ENCODE results near the gene ADD1. TPM values are rescaled to one million over a fixed set of nuclear protein-coding genes. Genes with fewer than 3 reads are reported as not detected.
"Not testable (repeated sequence)": the region's sequence is repeated elsewhere in the genome, so short reads cannot be mapped to it uniquely, and the experiment has no call there.

The ADD1 gene
- total RNA-seq, 1 experiment from 2014 or later, result 62.5 TPM

DNA sequence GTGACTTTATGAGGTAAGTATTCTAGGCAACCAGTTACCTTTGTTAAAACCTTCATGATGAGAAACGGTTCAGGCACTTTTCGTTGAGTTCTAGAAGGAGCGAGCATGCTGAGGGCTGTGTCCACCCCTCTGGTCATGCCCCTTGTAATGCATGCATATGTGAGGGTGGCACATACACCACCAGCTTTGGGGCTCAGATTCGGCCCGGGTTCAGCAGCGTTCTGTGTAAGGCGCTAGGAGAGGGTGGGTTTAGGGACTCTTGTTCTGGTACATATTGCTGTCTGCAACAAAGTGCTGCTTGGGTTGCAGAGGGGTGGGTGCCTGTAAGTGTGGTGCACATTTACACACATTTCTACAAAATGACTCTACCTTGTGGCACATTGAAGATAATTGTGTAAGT, 65.0 kb downstream of the ADD1 start:
- H3K9me3 ChIP-seq, result no peaks in the 10 kb centered on the region
- H3K27me3 ChIP-seq, result no peaks in the 10 kb centered on the region
- no peak for DNase-seq
- H3K36me3 ChIP-seq, result no peaks in the 10 kb centered on the region; the same call in 1 of the 2 replicates
- H3K4me3 ChIP-seq, result no peak overlapping the region

GRCh38 chr4:2909583-2909982, 65.9 kb downstream of the ADD1 start:
- H3K27me3 ChIP-seq, result no peaks in the 10 kb centered on the region
- no peaks in the 10 kb centered on the region for H3K9me3 ChIP-seq
- no peak for DNase-seq
- H3K36me3 ChIP-seq, result no peaks in the 10 kb centered on the region; the same call in 1 of the 2 replicates
- H3K4me3 ChIP-seq, result no peak overlapping the region

GRCh38 chr4:2910409-2910808, 66.8 kb downstream of the ADD1 start:
- H3K27me3 ChIP-seq, result no peaks in the 10 kb centered on the region
- H3K36me3 ChIP-seq, result no peaks in the 10 kb centered on the region; the same call in 1 of the 2 replicates
- no peak for DNase-seq
- no peak overlapping the region for H3K4me3 ChIP-seq
- H3K9me3 ChIP-seq, result no peaks in the 10 kb centered on the region

GRCh38 chr4:2911868-2912267, 68.2 kb downstream of the ADD1 start:
- no peak for DNase-seq
- H3K9me3 ChIP-seq, result no peaks in the 10 kb centered on the region
- no peaks in the 10 kb centered on the region; the same call in 1 of the 2 replicates for H3K36me3 ChIP-seq
- no peak overlapping the region for H3K4me3 ChIP-seq
- no peaks in the 10 kb centered on the region for H3K27me3 ChIP-seq

DNA sequence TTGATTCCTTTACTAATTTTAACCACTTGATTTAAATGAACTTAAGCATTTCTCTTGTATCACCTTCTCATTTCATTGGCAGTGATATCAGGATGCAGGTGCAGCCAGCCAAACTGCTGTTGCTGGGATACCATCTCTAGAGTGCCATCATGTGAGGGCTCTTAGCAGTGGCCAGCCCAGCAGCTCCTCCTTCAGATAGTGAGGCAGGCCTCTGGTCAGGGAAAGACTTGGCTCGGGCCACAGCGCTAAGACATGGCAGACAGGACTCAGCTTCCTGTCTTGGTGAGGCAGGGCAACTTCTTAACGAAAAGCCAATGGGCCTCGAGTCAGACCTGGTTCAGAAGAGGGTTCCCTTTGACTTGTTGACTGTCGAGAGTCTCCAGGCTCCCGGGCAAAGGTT, 69.5 kb downstream of the ADD1 start:
- Histone ChIP-seq H3K27me3 (no peaks in the 10 kb centered on the region), H3K4me3 (no peak overlapping the region), H3K9me3 (no peaks in the 10 kb centered on the region), H3K36me3 (peaks cover 2% of the 10 kb centered on the region)
- DNase-seq, result no peak

DNA sequence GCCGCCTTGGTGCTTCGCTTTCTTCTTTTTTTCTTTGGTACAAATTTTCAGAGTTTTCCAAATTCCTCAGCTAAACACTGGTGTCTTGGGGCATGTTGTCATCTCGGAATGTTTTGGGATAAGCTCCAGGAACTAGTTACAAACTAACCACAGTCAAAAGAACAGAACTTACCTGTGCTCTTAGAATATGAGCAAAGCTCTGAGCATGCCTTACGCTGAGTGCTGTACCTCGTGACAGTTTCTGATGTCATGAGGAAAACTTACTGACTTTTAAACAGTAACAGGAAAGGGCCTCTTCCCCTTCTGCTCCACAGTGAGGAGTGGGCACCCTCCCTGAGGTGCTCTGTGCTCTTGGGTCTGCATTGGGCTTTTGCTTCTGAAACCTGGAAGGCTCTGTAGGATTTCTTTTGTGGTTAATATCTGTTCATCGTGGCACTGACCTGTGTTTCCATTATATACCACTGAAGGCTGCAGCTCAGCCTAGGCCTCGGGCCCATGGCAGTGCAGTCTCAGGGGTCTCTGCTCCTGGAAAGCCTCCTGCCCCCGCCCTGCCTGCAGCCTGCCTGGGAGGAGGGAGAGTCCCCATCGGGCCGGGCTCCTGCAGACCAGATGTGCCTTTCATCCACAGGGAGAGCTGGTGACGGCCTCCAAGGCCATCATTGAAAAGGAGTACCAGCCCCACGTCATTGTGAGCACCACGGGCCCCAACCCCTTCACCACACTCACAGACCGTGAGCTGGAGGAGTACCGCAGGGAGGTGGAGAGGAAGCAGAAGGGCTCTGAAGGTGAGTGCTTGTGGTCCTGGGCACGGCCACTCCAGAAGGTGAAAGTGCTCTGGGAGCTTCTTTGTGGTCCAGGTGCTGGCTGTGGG, 70.8 kb downstream of the ADD1 start:
- H3K4me3 ChIP-seq, result no peak overlapping the region
- no peaks in the 10 kb centered on the region for H3K9me3 ChIP-seq
- H3K27me3 ChIP-seq, result no peaks in the 10 kb centered on the region
- peaks cover 2% of the 10 kb centered on the region for H3K36me3 ChIP-seq
- no peak for DNase-seq

GRCh38 chr4:2915789-2916188, 72.1 kb downstream of the ADD1 start:
- no peak for DNase-seq
- Histone ChIP-seq H3K4me3 (no peak overlapping the region), H3K36me3 (peaks cover 6% of the 10 kb centered on the region), H3K9me3 (no peaks in the 10 kb centered on the region), H3K27me3 (no peaks in the 10 kb centered on the region)

GRCh38 chr4:2916696-2917095, 73.1 kb downstream of the ADD1 start:
- H3K27me3 ChIP-seq, H3K36me3 ChIP-seq, DNase-seq, H3K9me3 ChIP-seq, H3K4me3 ChIP-seq: not testable (repeated sequence)

DNA sequence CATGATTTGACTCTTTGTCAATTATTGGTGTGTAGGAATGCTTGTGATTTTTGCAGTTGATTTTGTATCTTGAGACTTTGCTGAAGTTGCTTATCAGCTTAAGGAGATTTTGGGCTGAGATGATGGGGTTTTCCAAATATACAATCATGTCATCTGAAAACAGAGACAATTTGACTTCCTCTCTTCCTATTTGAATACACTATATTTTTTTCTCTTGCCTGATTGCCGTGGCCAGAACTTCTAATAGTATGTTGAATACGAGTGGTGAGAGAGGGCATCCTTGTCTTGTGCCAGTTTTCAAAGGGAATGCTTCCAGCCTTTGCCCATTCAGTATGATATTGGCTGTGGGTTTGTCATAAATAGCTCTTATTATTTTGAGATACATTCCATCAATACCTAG, 74.7 kb downstream of the ADD1 start:
- DNase-seq, H3K9me3 ChIP-seq, H3K4me3 ChIP-seq, H3K27me3 ChIP-seq, H3K36me3 ChIP-seq: not testable (repeated sequence)

- not testable (repeated sequence) for H3K36me3 ChIP-seq, H3K4me3 ChIP-seq, H3K27me3 ChIP-seq, DNase-seq, H3K9me3 ChIP-seq
These were observed 75.1 kb downstream of the ADD1 start for GRCh38 chr4:2918714-2919113.

DNA sequence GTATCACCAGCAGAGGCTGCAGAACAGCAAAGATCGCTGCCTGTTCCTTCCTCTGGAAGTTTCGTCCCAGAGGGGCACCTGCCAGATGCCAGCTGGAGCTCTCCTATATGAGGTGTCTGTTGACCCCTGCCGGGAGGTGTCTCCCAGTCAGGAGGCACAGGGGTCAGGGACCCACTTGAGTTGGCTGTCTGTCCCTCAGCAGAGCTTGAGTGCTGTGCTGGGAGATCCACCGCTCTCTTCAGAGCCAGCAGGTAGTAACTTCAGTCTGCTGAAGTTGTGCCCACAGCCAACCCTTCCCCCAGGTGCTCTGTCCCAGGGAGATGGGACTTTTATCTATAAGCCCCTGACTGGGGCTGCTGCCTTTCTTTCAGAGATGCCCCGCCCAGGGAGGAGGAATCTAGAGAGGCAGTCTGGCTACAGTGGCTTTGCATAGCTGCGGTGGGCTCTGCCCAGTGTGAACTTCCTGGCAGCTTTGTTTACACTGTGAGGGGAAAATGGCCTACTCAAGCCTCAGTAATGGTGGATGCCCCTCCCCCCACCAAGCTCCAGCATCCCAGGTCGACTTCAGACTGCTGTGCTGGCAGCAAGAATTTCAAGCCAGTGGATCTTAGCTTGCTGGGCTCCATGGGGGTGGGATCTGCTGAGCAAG, 78.9 kb downstream of the ADD1 start:
- not testable (repeated sequence) for H3K27me3 ChIP-seq, H3K9me3 ChIP-seq, DNase-seq, H3K4me3 ChIP-seq, H3K36me3 ChIP-seq

DNA sequence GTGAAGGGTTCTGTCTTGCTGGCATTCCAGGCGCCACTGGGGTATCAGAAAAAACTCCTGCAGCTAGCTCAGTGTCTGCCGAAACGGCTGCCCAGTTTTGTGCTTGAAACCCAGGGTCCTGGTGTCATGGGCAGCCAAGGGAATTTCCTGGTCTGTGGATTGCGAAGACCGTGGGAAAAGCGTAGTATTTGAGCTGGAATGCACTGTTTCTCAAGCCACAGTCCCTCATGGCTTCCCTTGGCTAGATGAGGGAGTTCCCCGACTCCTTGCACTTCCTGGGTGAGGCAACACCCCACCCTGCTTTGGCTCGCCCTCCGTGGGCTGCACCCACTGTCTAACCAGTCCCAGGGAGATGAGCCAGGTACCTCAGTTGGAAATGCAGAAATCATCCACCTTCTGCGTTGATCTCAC, 79.5 kb downstream of the ADD1 start:
- H3K27me3 ChIP-seq, result no peaks in the 10 kb centered on the region
- no peak overlapping the region for H3K4me3 ChIP-seq
- peaks cover 3% of the 10 kb centered on the region; the same call in 1 of the 2 replicates for H3K36me3 ChIP-seq
- no peaks in the 10 kb centered on the region for H3K9me3 ChIP-seq
- no peak for DNase-seq

GRCh38 chr4:2923668-2924173, 80.1 kb downstream of the ADD1 start:
- H3K36me3 ChIP-seq, result peaks cover 5% of the 10 kb centered on the region
- no peak overlapping the region for H3K4me3 ChIP-seq
- DNase-seq, result no peak
- H3K27me3 ChIP-seq, result no peaks in the 10 kb centered on the region
- no peaks in the 10 kb centered on the region for H3K9me3 ChIP-seq

DNA sequence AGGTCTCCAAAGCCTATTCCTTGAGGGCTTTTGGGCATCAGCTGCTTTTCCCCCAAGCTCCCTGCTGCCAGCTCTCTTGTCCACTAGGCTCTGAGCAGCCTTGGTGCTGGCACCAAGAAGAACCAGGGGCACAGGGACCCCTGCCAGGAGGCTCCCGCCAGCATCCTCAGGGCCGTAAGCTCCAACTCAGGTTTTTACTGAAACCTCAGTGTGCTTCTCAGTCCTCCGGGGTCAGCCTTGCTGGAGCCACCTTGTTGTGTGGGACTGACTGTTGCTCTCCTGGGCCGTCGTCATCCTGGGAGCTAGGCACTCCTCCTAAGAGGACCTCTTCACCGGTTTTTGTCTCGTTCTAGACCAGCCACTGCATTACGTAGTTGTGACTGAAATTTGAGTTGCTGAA, 80.6 kb downstream of the ADD1 start:
- no peaks in the 10 kb centered on the region for H3K27me3 ChIP-seq
- H3K9me3 ChIP-seq, result no peaks in the 10 kb centered on the region
- H3K4me3 ChIP-seq, result no peak overlapping the region
- H3K36me3 ChIP-seq, result peaks cover 10% of the 10 kb centered on the region
- DNase-seq, result no peak

- Histone ChIP-seq H3K27me3 (no peaks in the 10 kb centered on the region), H3K36me3 (peaks cover 10% of the 10 kb centered on the region), H3K9me3 (no peaks in the 10 kb centered on the region), H3K4me3 (no peak overlapping the region)
- no peak for DNase-seq
These were observed 81.2 kb downstream of the ADD1 start for GRCh38 chr4:2924765-2925301.

DNA sequence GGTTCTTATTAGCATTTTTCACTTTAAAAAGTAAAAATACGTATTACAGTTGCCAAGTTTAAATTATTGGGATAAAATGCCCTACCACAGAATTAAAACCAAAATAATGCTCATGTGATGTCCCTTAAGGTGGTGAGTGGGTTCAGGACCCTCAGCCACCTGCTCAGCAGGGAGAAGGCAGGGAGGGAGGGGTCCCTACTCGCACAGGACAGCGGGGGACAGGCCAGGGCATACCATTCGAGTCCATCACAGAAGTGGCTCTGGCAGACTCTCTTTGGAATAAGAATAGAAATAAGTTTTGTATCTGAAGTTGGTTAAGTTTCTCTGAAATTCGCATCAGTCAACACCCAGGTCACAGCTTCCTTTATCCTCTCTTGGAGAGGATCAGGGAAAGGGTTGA, 81.9 kb downstream of the ADD1 start:
- Histone ChIP-seq H3K36me3 (peaks cover 7% of the 10 kb centered on the region; the same call in 1 of the 2 replicates), H3K4me3 (no peak overlapping the region)
- DNase-seq, result no peak

More for the DNA sequence above, 81.9 kb downstream of the ADD1 start:
- no peaks in the 10 kb centered on the region for H3K27me3 ChIP-seq
- H3K9me3 ChIP-seq, result no peaks in the 10 kb centered on the region
